SK-N-SH treated with all-trans-retinoic acid at 6 μM for 48 hours (cell line): ENCODE data around the gene CRAT.
"Not testable (repeated sequence)": the region's sequence is repeated elsewhere in the genome, so short reads cannot be mapped to it uniquely, and the experiment has no call there.

Experiments used
- ARNTL ChIP-seq: fragments of 450-650 bp; formaldehyde crosslinking; IDR thresholded peaks from 2 replicates; pipeline ENCODE4 v1.5.0; 2020; ENCODE audit warnings: low read depth, mild to moderate bottlenecking, moderate library complexity, borderline replicate concordance
- OSR1 ChIP-seq: fragments of 250-450 bp; sonication (Bioruptor Pico); IDR thresholded peaks from 2 replicates; pipeline ENCODE4 v1.8.0; 2022; ENCODE audit warnings: moderate library complexity, mild to moderate bottlenecking, inconsistent platforms
- PATZ1 ChIP-seq: fragments of 250-450 bp; sonication (Bioruptor Pico); IDR thresholded peaks from 2 replicates; pipeline ENCODE4 v1.8.0; 2020; ENCODE audit warnings: mild to moderate bottlenecking, moderate library complexity, borderline replicate concordance
- SNAI2 ChIP-seq: fragments of 250-450 bp; sonication (Bioruptor Pico); IDR thresholded peaks from 2 replicates; pipeline ENCODE4 v1.5.0; 2020; ENCODE audit warnings: mild to moderate bottlenecking, moderate library complexity
- ZFP3 ChIP-seq: fragments of 250-450 bp; sonication (Bioruptor Pico); IDR thresholded peaks from 2 replicates; pipeline ENCODE4 v1.5.0; 2020; ENCODE audit warnings: mild to moderate bottlenecking, moderate library complexity
- ZNF8 ChIP-seq: fragments of 450-650 bp; formaldehyde crosslinking; IDR thresholded peaks from 2 replicates; pipeline ENCODE4 v1.5.0; 2020; ENCODE audit warnings: mild to moderate bottlenecking, moderate library complexity
- TF ChIP-seq, protein P1 (sequence below): fragments of 250-450 bp; sonication (Bioruptor Pico); IDR thresholded peaks from 2 replicates; pipeline ENCODE4 v1.5.1; 2020; ENCODE audit warnings: low read depth, mild to moderate bottlenecking, moderate library complexity

DNA sequence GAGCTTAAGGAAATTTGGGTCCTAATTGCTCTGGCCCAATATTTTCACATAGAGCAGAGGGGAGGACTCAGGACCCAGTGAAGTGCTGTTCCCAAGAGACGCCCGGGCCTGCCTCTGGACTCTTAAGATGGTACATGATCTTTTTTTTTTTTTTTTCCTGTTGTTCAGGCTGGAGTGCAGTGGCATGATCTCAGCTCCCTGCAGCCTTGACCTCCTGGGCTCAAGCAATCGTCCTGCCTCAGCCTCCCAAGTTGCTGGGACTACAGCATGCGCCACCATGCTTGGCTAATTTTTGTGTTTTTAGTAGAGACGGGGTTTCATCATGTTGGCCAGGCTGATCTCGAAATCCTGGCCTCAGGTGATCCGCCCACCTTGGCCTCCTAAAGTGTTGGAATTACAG, 19.7 kb upstream of the CRAT start:
- TF ChIP-seq PATZ1 (CRISPR knock-in tag); OSR1; ARNTL; SNAI2 (CRISPR knock-in tag); ZNF8; ZFP3 (CRISPR knock-in tag): not testable (repeated sequence)
- TF ChIP-seq, protein P1, sequence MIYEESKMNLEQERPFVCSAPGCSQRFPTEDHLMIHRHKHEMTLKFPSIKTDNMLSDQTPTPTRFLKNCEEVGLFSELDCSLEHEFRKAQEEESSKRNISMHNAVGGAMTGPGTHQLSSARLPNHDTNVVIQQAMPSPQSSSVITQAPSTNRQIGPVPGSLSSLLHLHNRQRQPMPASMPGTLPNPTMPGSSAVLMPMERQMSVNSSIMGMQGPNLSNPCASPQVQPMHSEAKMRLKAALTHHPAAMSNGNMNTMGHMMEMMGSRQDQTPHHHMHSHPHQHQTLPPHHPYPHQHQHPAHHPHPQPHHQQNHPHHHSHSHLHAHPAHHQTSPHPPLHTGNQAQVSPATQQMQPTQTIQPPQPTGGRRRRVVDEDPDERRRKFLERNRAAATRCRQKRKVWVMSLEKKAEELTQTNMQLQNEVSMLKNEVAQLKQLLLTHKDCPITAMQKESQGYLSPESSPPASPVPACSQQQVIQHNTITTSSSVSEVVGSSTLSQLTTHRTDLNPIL (CRISPR knock-in tag) = not testable (repeated sequence)
